ENCODE data around the gene ISL1.

DNA sequence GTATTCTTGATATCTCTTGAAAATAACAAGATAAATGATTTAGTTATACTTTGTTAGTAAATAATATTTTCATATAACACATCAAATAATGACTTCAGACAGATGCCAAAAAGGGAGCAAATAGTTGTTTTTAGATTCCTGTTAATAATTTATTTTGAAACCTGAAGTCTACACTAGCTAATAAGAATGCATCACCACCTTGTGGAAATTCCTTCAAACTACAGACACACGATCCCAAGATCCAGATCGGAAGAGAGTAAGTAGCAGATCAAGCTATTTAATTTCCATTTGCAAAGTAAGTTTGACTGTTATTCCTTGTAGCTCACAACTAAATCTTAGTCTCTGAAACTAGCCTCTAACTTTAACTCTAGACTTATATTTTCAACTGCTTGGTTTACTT is 35.5 kb upstream of the ISL1 start:
- peak; percentile 48 for TF ChIP-seq CTCF (IDR thresholded peaks at IDR 0.05)
- TF ChIP-seq ZFX (IDR thresholded peaks at IDR 0.05; ENCODE audit: borderline replicate concordance), result no peak
